HT-29 (cell line): Measurements from ENCODE around the gene SYPL2. TPM values are rescaled to one million over a fixed set of nuclear protein-coding genes. Genes with fewer than 3 reads are reported as not detected.
"Not testable (repeated sequence)": the region's sequence is repeated elsewhere in the genome, so short reads cannot be mapped to it uniquely, and the experiment has no call there.

ENCODE experiments used
- DNase-seq: peaks from one replicate; pipeline ENCODE4 v3.0.0-alpha.2; 2015; ENCODE audit warnings: low spot score
- total RNA-seq: library from RNA; depleted of rRNA; stranded (reverse); fragments of >200 nt; shearing (Covaris generic); gene quantifications from 2 replicates; pipeline ENCODE4 v1.2.3, GENCODE V29; 2014; rRNA removed

Gene SYPL2
- not detected in 2 replicates for total RNA-seq

- no peak for DNase-seq
These were observed at the start of gene SYPL2 for GRCh38 chr1:109466452-109467300. SYPL2 (plus strand) TSS chr1:109466546; CDS start chr1:109466844, 298 bp downstream.

- no peak for DNase-seq
These were observed 42.8 kb upstream of the SYPL2 start for GRCh38 chr1:109423498-109423897.

GRCh38 chr1:109425391-109426280 is 40.7 kb upstream of the SYPL2 start:
- peak; percentile 74 for DNase-seq

GRCh38 chr1:109426281-109427170 is 39.8 kb upstream of the SYPL2 start, which contains the start of gene PSMA5:
PSMA5 (minus strand) TSS chr1:109426448; CDS start chr1:109426330, 118 bp downstream.
- peak; percentile 99 for DNase-seq

GRCh38 chr1:109427171-109427467 is 39.2 kb upstream of the SYPL2 start:
- no peak for DNase-seq

GRCh38 chr1:109432336-109432735 is 34.0 kb upstream of the SYPL2 start:
- DNase-seq: no peak

GRCh38 chr1:109433322-109433721 is 33.0 kb upstream of the SYPL2 start:
- DNase-seq: no peak

GRCh38 chr1:109434484-109434883 is 31.9 kb upstream of the SYPL2 start:
- no peak for DNase-seq

- DNase-seq: no peak
These were observed 27.5 kb upstream of the SYPL2 start for GRCh38 chr1:109438798-109439297.

GRCh38 chr1:109441069-109441468 is 25.3 kb upstream of the SYPL2 start:
- DNase-seq: no peak

- DNase-seq: no peak
These were observed 22.9 kb upstream of the SYPL2 start for GRCh38 chr1:109443476-109443875.

GRCh38 chr1:109444346-109444745 is 22.0 kb upstream of the SYPL2 start:
- DNase-seq: no peak

GRCh38 chr1:109445949-109446695 is 20.2 kb upstream of the SYPL2 start:
- not testable (repeated sequence) for DNase-seq

- DNase-seq: no peak
These were observed 18.8 kb upstream of the SYPL2 start for GRCh38 chr1:109447524-109447923.

- DNase-seq: no peak
These were observed 11.7 kb upstream of the SYPL2 start for GRCh38 chr1:109454497-109455133.

- no peak for DNase-seq
These were observed 8.5 kb upstream of the SYPL2 start for GRCh38 chr1:109457819-109458218.

- DNase-seq: no peak
These were observed 258 bp upstream of the SYPL2 start for GRCh38 chr1:109466125-109466451.

GRCh38 chr1:109467301-109467777 is 993 bp downstream of the SYPL2 start:
- DNase-seq: no peak

- no peak for DNase-seq
These were observed 1.7 kb downstream of the SYPL2 start for GRCh38 chr1:109468061-109468460.

GRCh38 chr1:109468903-109469302 is 2.6 kb downstream of the SYPL2 start:
- no peak for DNase-seq
